Adipocyte (in vitro differentiated cells): ENCODE measurements around the gene MME.

Experiments
- DNase-seq: peaks from one replicate; pipeline ENCODE4 v3.0.0-alpha.2; 2015; ENCODE audit warnings: low read depth
- H3K27me3 ChIP-seq: replicated peaks from 2 replicates; pipeline ENCODE4 v1.7.0; 2013; ENCODE audit warnings: mild to moderate bottlenecking, low read length, moderate library complexity; ENCODE audit not compliant: control insufficient read depth, insufficient read depth
- H3K36me3 ChIP-seq: 2 replicates; pipeline ENCODE4 v1.7.0; 2013; ENCODE audit warnings: low read length, mild to moderate bottlenecking, moderate library complexity; ENCODE audit not compliant: control insufficient read depth, insufficient read depth, severe bottlenecking
- H3K4me1 ChIP-seq: 2 replicates; pipeline ENCODE4 v1.7.0; 2013; ENCODE audit warnings: mild to moderate bottlenecking, low read length, moderate library complexity; ENCODE audit not compliant: control insufficient read depth, insufficient read depth
- H3K4me3 ChIP-seq: 2 replicates; pipeline ENCODE4 v1.7.0; 2013; ENCODE audit warnings: mild to moderate bottlenecking, low read length, moderate library complexity
- H3K9ac ChIP-seq: 2 replicates; pipeline ENCODE4 v1.7.0; 2013; ENCODE audit warnings: mild to moderate bottlenecking, low read length, moderate library complexity
- H3K9me3 ChIP-seq: 2 replicates; pipeline ENCODE4 v1.7.0; 2013; ENCODE audit warnings: mild to moderate bottlenecking, low read length, moderate library complexity; ENCODE audit not compliant: control insufficient read depth

Gene MME

DNA sequence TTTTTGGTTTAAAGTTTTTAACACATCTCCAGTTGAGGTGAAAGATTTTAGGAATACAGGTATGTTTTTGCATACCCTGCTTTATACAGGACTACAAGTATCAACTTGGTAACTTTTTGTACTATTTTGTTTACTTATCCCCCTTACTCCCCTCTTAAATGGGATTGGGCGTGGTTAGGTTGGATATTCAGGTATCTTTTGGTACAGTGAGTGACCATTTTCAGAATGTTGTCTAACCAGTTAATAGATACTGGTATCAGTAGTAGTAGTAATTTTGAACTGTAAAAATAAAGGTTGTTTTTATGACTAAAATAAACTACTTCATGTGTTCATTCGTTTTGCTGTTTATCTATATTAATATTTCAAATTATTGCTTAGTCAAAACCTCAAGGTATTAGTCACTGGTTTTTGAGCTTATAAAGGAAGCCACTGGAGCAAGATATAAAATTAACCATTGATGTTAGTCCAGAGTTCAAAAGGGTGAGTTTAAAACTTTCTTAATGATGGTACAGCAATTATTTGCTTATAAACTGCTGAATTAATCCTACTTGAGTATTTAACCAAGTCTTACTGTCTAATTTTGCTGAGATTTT lies 3.3 kb downstream of the MME start:
- Histone ChIP-seq H3K9me3 (no peaks in the 10 kb centered on the region), H3K27me3 (no peaks in the 10 kb centered on the region), H3K4me1 (peaks cover 54% of the 10 kb centered on the region), H3K4me3 (peak overlapping the region; percentile 97), H3K9ac (peak overlapping the region; percentile 99), H3K36me3 (peaks cover 46% of the 10 kb centered on the region)
- no peak for DNase-seq

DNA sequence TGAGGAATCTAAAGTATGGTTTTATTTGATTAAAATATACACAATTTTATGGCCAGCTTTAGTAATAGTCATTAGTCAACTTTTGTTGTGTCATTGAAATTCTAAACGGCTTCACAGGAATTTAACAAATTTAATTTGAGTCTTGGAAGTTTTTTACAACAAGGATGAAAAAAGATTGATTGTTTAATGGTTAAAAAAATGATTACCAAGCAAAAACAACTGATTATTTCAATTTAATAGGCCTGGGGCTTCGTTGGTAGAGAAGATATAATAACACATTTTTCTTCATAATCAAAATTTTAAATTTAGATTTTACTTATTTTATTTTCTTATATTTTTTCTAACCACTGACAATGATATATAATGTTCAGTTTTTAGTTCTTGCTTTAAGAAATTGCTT lies 4.4 kb downstream of the MME start:
- H3K9ac ChIP-seq: peak overlapping the region; percentile 99
- no peaks in the 10 kb centered on the region for H3K27me3 ChIP-seq
- H3K36me3 ChIP-seq: peaks cover 57% of the 10 kb centered on the region
- no peak for DNase-seq
- peaks cover 50% of the 10 kb centered on the region for H3K4me1 ChIP-seq
- peak overlapping the region; percentile 97 for H3K4me3 ChIP-seq
- no peaks in the 10 kb centered on the region for H3K9me3 ChIP-seq

DNA sequence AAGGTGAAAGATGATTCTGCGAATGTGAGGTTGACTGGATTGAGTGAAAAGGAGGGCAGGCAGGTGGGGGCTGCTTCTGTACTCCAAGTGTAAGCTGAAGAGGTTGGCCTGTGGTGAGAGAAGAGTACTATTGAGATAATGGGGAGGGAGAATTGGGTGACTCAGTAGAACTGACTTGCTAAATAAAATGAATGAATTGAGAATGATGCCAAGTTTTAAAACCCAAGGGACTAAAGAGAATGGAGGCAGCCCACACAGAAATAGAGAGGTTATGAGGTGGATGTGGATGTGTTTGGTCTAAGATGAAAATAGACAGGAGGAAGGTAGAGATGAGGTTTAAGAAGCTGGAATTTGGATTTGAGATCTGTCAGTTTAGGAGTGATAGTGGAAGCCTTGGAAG lies 5.9 kb downstream of the MME start:
- Histone ChIP-seq H3K9me3 (no peaks in the 10 kb centered on the region), H3K27me3 (no peaks in the 10 kb centered on the region), H3K9ac (peak overlapping the region; percentile 37), H3K4me1 (peaks cover 50% of the 10 kb centered on the region), H3K4me3 (peak overlapping the region; percentile 97), H3K36me3 (peaks cover 71% of the 10 kb centered on the region)
- no peak for DNase-seq

DNA sequence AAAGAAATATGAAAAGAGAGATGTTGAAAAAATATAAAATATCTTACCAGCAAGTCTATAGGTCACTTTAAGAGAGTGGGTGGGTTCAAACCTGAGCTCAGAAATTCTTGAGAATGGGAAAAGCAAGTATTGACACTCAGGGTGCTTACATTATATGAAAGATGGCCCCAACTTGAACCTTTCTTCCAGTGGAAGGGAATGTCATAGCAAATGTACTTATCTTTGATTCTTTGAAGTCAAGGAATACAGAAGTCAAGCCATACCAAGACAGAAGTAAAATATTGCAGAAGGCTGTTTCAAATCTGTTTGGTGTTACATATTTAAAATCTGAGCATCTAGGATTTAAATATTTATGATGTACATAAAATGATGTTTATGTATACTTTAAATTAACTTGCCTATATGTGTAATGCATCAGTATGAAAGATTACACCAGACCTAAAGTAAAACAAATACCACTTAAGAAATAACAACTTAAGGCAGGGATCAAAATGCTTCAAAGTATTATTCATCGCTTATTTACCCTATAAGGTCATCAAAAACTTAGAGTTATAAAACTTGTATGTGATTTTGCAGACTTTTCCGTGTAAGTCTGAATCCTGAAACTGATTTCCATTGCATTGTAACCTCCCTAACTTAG lies 8.7 kb downstream of the MME start:
- Histone ChIP-seq H3K36me3 (peaks cover 98% of the 10 kb centered on the region), H3K4me3 (no peak overlapping the region), H3K9me3 (no peaks in the 10 kb centered on the region), H3K9ac (no peak overlapping the region), H3K4me1 (peaks cover 35% of the 10 kb centered on the region), H3K27me3 (no peaks in the 10 kb centered on the region)
- peak; percentile 60 for DNase-seq

DNA sequence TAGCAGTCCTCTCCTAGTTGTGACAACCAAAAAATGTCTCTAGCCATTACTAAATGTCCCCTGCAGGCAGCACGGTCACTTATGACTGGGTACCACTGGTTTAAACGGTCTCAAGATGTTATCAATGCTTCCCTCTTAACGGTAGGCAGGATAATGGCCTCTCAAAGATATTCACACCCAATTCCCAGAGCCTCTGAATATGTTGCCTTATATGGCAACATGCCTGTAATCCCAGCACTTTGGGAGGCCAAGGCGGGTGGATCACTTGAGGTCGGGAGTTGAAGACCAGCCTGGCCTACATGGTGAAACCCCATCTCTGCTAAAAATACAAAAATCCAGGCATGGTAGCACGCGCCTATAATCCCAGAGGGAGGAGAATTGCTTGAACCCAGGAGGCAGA lies 9.4 kb downstream of the MME start:
- no peaks in the 10 kb centered on the region for H3K9me3 ChIP-seq
- H3K9ac ChIP-seq: no peak overlapping the region
- H3K36me3 ChIP-seq: peaks cover 98% of the 10 kb centered on the region
- no peak for DNase-seq
- no peak overlapping the region for H3K4me3 ChIP-seq
- no peaks in the 10 kb centered on the region for H3K27me3 ChIP-seq
- H3K4me1 ChIP-seq: peaks cover 35% of the 10 kb centered on the region

DNA sequence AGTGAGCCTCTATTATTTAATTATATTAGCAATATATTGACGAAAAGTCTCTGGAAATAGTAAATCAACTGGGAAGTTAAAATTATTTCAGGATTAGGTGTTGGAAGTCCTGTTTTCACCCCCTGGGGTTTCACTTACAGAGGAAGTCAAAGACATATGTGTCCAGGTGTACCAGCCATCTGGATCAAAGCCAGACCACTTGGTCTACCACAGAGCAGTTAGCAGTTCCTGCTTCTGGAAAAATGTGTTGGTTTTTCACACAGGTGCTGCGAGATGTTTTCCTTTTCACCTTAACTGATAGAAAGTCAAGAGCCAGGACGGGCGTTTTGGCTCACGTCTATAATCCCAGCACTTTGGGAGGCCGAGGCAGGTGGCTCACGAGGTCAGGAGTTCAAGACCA lies 13.1 kb downstream of the MME start:
- Histone ChIP-seq H3K27me3 (no peaks in the 10 kb centered on the region), H3K4me3 (no peak overlapping the region), H3K4me1 (peaks cover 38% of the 10 kb centered on the region), H3K36me3 (peaks cover 98% of the 10 kb centered on the region), H3K9ac (no peak overlapping the region), H3K9me3 (no peaks in the 10 kb centered on the region)
- DNase-seq: no peak

DNA sequence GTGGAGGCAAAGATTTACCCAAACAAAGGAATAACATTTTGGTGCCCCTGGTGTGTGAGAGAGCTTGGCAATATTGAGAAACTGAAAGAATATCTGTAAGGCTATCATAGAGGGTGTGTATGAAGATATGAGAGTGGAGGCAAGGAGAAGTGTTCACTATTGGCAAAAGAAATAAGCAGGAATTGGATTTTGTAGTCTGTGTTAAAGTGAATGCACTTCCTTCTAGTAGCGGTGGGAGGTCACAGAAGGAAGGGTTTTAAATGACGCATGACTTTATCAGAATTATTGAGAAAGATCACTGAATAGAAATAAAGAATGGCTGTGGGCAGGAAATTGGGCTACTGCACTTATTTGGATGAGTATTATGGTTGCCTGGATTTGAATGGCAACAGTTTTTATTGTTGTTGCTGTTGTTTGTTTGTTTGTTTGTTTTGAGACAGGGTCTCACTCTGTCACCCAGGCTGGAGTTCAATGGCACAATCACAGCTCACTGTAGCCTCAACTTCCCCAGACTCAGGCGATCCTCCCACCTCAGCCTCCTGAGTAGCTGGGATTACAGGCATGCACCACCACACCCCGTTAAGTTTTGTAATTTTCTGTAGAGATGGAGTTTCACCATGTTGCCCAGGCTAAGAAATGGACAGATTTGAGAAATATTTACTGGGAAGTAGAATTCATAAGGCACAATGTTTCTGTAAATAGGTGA lies 16.3 kb downstream of the MME start:
- H3K4me1 ChIP-seq: peaks cover 50% of the 10 kb centered on the region
- H3K36me3 ChIP-seq: peaks cover 90% of the 10 kb centered on the region
- no peak for DNase-seq
- no peaks in the 10 kb centered on the region for H3K9me3 ChIP-seq
- no peaks in the 10 kb centered on the region for H3K27me3 ChIP-seq
- no peak overlapping the region for H3K4me3 ChIP-seq
- peak overlapping the region; percentile 19 for H3K9ac ChIP-seq

DNA sequence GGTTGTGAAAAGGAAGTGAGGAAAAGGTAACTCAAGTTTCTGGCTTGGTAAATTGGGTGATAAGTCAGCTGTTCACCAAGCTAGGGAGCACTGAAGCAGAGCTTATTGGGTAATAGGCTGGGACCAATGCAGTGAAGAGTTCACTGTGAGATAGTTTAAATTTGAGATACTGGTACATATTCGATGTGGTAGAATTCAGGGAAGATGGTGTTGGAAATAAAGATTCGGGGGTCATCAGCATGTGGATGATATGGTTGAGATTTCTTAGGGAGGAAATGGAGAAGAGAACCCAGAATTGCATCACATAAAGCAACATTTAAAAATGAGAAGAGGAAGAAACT lies 16.9 kb downstream of the MME start:
- Histone ChIP-seq H3K9ac (no peak overlapping the region), H3K4me3 (no peak overlapping the region), H3K9me3 (no peaks in the 10 kb centered on the region), H3K4me1 (peaks cover 55% of the 10 kb centered on the region), H3K36me3 (peaks cover 85% of the 10 kb centered on the region), H3K27me3 (no peaks in the 10 kb centered on the region)
- DNase-seq: no peak

DNA sequence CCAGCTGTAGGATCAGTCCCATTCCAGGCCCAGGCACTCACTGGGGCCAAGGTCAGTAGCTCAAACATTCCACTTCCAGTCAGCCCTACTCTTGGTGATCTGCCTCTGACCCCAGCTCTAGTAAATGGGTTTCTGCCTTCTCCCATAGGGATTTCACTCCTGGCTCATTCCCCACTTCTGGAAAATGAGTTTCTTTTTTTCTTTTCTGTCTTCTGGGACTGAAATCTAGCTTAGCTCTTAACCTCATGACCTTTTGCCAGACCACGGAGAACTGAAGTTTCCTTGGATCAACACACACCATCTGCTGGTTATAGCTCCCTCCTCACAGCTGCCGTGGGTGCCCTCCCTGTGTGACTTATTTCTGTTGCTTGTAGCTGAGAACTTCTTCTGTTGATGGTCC lies 21.3 kb downstream of the MME start:
- H3K4me3 ChIP-seq: peak overlapping the region; percentile 24
- H3K27me3 ChIP-seq: no peaks in the 10 kb centered on the region
- DNase-seq: peak; percentile 21
- peaks cover 81% of the 10 kb centered on the region for H3K36me3 ChIP-seq
- peak overlapping the region; percentile 75 for H3K9ac ChIP-seq
- peaks cover 52% of the 10 kb centered on the region for H3K4me1 ChIP-seq
- no peaks in the 10 kb centered on the region for H3K9me3 ChIP-seq

DNA sequence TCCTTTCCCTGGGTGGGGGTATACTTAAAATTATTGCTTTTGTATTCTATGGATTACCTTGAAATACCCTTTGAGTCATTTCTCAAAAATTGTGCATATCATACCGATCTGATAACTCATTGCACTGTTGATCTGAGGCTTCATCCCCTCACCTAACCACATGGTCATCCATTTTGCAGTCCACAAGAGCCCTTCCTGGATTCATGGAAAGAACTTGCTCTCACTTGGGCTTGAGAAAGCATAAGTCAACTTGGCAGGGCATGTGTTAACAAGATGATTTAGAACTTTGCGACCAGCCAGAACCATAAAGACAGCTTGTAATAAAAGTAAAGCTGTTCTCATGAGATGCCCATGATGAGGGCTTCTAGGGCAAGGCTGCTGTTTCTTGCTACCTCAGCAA lies 22.2 kb downstream of the MME start:
- Histone ChIP-seq H3K4me1 (peaks cover 47% of the 10 kb centered on the region), H3K9ac (peak overlapping the region; percentile 75), H3K27me3 (no peaks in the 10 kb centered on the region), H3K36me3 (peaks cover 73% of the 10 kb centered on the region), H3K9me3 (no peaks in the 10 kb centered on the region), H3K4me3 (peak overlapping the region; percentile 24)
- DNase-seq: no peak

DNA sequence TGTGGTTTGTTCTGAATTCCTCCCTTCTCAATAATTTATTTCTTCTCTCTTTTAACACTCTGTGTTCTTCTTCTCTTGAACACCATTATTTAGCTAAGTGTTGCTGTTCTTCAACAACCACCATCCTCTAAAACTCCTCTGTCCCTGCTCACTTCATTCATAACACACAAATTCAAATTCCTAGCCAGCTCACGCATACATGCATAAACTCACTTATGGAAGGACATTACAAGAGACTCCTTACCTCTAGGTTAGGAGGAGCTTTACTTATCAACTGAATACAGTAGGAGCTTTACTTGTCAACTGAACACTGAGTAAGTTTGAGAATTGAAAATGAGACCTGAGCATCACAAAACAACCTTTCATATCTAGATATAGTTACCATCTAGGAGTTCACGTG lies 23.6 kb downstream of the MME start:
- Histone ChIP-seq H3K36me3 (peaks cover 71% of the 10 kb centered on the region), H3K27me3 (no peaks in the 10 kb centered on the region), H3K9ac (no peak overlapping the region), H3K4me1 (peaks cover 44% of the 10 kb centered on the region), H3K9me3 (no peaks in the 10 kb centered on the region), H3K4me3 (no peak overlapping the region)
- DNase-seq: no peak
